Panc1 (cell line): ENCODE measurements around the gene LRRC10B.
A peak's percentile ranks its signal among the peaks of the same experiment; 100 is the strongest.

ENCODE experiments used
- CTCF ChIP-seq: fragments of 450-650 bp; IDR thresholded peaks from 2 replicates; pipeline ENCODE4 v1.5.1; 2017; ENCODE audit warnings: mild to moderate bottlenecking
- POLR2AphosphoS5 ChIP-seq: IDR thresholded peaks from 2 replicates; pipeline ENCODE4 v1.6.1; 2012; ENCODE audit warnings: mild to moderate bottlenecking, low read depth, low read length, moderate library complexity

- no peak for TF ChIP-seq POLR2AphosphoS5
- TF ChIP-seq CTCF = peak; percentile 96
Observed at GRCh38 chr11:61532134-61533038, 23.8 kb downstream of the LRRC10B start.
